Measurements from ENCODE around the gene HBQ1.
A peak's percentile ranks its signal among the peaks of the same experiment; 100 is the strongest.
"Not testable (repeated sequence)": the region's sequence is repeated elsewhere in the genome, so short reads cannot be mapped to it uniquely, and the experiment has no call there.

HBQ1 gene

DNA sequence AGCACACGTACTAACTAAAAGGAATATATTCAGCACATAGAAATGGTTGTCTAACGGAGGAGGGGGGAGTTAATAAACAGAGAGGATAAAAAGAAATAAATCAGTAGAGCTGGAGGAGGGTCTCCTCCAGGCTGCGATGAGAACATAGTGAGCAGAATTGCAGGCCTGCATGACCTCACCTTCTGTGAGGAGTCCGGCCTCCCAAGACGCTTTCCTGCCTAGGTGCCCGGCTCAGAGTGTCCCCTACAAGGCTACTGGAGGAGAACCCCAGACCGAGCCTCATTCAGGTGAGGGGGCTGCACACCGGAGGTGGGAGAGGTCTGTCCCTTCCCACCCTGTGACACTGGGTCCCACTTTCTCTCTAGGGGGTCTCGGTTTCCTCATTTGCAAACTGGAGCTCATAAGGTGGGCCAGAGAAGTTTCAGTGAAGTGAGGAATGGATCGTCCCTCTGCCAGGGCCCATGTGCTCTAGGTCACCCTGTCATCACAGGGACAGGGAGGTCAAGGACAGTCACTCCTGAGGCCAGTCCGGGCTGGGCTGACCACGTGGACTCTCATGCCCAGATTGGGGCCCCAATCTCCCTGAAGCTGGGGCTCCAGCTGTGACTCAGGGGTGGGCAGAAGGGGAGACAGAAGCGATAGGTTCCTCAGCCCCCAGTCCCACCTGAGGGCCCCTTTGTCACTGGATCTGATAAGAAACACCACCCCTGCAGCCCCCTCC lies 17.8 kb upstream of the HBQ1 start:
- DNase-seq: no peak

DNA sequence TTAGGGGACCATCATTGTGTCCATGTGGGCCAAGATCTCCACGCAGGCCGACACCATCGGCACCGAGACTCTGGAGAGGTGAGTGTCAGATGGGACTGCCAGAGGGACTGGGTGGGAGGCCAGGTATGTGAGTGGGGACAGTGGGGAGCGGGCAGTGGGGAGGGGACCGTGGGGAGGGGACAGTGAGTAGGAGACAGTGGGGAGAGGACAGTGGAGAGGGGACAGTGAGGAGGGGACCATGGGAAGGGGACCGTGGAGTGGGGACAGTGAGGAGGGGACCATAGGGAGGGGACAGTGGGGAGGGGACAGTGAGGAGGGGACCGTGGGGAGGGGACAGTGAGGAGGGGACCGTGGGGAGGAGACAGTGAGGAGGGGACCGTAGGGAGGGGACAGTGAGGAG lies 17.1 kb upstream of the HBQ1 start:
- DNase-seq: not testable (repeated sequence)

DNA sequence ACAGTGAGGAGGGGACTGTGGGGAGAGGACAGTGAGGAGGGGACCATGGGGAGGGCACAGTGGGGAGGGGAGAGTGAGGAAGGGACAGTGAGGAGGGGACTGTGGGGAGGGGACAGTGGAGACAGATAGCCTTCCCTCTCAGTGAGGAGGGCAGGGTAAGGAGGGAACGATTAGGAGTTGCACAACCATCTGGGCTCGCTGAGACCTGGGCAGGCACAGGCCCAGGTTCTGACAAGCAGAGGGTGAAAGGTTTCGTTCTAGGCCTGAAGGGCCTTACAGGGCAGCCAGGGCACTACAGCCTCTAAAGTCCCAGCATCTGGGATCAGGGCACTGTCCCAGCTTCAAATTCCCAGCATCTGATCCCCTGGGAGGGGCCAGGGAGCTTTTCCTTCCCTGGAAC lies 16.6 kb upstream of the HBQ1 start:
- not testable (repeated sequence) for DNase-seq

DNA sequence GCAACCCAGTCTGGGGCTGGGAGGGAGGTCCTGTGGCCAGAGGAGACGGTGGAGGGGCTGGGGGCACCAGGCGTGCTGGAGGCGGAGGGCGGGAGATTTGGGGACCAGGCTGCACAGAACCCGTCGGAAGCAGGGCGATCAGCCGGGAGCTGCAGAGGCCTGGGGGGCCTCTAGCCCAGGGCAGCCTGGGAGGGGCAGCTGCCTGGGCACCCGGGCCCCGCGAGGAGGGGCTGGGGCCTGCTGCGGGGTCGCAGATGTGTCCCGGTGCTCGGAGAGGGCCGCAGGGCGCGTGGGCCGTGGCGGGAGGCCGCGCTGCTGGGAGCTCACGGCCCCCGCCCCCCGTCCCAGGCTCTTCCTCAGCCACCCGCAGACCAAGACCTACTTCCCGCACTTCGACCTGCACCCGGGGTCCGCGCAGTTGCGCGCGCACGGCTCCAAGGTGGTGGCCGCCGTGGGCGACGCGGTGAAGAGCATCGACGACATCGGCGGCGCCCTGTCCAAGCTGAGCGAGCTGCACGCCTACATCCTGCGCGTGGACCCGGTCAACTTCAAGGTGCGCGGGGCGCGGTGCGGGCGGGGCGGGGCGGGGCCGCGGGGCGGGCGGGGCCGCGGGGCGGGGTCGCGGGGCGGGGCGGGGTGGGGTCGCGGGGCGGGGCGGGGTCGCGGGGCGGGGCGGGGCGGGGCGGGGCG lies 16.0 kb upstream of the HBQ1 start:
- DNase-seq: not testable (repeated sequence)

DNA sequence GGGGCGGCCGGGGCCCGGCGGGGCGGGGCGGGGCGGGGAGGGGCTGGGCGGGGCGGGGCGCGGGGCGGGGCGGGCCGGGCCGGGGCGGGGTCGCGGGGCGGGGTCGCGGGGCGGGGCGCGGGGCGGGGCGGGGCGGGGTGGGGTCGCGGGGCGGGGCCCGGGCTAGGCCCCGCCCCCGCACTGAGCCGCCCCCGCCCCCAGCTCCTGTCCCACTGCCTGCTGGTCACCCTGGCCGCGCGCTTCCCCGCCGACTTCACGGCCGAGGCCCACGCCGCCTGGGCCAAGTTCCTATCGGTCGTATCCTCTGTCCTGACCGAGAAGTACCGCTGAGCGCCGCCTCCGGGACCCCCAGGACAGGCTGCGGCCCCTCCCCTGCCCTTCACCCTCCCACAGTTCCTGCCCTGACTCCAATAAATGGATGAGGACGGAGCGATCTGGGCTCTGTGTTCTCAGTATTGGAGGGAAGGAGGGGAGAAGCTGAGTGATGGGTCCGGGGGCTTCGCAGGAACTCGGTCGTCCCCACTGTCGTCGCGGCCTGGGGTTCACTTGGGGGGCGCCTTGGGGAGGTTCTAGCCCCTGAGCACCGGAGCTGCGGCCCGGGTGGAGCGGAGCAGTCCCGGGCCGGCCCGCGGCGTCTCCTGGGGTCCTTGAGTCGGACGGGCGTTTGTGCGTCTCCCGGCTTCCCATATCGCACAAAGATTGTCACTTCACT lies 15.3 kb upstream of the HBQ1 start:
- no peak for DNase-seq

DNA sequence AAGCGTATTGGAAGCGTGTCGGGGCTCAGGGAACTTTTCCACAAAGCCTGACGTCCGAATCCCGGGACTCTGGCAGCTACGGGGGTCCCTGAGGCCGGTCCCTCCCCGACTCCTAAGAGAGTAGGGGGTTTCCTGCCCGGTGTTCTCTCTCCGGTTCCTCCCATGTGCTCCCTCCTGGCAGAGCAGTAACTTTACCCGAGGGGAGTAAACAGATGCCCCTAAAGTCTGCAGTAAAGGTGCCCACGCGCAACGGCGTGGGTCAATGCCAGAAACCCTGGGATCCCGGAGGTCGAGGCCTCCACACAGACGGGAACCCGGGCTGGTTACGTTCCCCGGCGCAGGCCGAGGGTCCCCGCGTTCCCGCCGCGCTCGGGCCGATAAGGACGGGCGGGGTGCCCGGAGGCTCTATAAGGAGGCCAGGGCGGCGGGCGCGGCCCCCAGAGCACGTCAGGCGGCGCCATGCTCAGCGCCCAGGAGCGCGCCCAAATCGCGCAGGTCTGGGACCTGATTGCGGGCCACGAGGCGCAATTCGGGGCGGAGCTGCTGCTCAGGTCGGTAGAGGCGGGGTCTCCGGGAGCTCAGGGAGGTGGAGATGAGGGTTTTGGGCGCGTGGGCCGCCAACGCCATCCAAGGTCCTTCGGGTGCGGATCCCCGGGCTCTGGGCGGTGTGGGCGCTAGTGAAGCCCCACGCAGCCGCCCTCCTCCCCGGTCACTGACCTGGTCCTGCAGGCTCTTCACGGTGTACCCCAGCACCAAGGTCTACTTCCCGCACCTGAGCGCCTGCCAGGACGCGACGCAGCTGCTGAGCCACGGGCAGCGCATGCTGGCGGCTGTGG lies 14.5 kb upstream of the HBQ1 start, which contains the start of gene HBM:
HBM (plus strand) TSS at position 440 of the 836 bp plus-strand sequence; CDS start at position 460, 20 bp downstream.
- peak in 1 of 6 experiments; percentile 26 for DNase-seq

DNA sequence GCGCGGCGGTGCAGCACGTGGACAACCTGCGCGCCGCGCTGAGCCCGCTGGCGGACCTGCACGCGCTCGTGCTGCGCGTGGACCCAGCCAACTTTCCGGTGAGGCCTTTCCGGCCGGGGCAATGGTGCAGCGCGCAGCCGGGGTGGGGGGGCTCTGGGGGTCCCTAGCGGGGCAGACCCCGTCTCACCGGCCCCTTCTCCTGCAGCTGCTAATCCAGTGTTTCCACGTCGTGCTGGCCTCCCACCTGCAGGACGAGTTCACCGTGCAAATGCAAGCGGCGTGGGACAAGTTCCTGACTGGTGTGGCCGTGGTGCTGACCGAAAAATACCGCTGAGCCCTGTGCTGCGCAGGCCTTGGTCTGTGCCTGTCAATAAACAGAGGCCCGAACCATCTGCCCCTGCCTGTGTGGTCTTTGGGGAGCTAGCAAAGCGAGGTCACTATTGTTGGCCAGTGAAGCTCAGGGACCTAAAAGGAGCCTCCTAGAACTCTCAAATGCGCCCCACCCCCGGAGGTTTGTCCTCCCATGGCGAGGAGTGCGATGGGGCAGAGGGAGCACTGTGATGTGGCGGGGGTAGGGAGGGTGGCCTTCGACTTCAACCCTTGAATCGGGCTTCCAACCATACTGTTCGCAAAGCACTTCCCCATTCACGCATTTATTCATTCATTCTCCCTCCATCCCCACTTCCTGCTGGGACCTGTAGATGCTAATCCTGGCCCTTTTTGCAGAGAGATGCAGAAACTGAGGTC lies 13.7 kb upstream of the HBQ1 start:
- no peak for DNase-seq

DNA sequence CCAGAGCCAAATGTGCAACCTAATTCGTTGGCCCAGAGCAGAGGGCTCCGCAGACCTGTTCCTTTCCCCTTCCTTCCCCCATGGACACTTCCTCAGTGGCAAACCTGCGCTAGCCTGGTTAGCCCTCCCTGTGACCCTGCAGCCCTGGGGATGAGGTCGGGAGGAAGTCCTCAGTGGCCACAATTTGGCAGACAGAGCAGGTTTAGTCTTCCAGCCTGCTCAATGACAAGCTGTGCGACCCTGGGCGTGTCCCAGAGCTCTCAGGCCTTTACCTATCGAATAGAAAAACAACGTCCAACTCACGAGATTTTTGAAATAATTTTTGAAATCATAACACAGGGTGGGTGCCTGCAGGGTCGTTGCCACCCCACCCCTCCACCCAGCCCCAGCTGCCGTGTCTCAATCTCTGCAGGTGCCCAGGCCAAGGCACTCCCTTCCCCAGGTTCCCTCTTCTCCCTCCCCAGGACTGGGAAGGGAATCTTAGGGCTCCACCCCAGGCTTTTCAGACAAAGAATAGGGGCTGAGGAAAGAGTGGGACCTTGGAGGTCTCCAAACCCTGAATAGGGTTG lies 13.1 kb upstream of the HBQ1 start:
- no peak for DNase-seq

DNA sequence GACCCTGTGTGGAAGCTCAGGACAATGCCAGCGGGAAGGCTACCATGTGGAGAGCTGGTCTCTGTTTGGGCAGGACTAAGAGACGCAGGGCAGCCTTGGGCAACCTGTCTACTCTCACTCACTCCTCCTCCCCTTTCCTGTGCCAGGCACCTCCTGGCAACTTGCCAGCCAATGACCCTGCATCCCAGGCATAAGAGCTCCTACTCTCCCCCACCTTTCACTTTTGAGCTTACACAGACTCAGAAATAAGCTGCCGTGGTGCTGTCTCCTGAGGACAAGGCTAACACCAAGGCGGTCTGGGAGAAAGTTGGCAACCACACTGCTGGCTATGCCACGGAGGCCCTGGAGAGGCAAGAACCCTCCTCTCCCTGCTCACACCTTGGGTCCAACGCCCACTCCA lies 11.8 kb upstream of the HBQ1 start:
- DNase-seq: no peak

DNA sequence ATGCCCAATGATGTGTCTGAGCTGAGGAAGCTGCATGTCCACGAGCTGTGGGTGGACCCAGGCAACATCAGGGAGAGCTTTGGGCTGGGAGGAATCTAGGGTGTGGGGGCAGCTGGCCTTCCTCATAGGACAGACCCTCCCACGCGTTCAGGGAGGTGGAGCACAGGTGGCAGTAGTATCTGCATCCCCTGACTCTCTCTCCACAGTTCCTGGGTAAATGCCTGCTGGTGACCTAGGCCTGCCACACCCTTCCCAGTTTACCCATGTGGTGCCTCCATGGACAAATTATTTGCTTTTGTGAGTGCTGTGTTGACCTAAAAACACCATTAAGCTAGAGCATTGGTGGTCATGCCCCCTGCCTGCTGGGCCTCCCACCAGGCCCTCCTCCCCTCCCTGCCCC lies 11.2 kb upstream of the HBQ1 start:
- no peak for DNase-seq

DNA sequence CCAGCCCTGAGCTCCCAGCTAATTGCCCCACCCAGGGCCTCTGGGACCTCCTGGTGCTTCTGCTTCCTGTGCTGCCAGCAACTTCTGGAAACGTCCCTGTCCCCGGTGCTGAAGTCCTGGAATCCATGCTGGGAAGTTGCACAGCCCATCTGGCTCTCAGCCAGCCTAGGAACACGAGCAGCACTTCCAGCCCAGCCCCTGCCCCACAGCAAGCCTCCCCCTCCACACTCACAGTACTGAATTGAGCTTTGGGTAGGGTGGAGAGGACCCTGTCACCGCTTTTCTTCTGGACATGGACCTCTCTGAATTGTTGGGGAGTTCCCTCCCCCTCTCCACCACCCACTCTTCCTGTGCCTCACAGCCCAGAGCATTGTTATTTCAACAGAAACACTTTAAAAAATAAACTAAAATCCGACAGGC lies 10.2 kb upstream of the HBQ1 start:
- not testable (repeated sequence) for DNase-seq

DNA sequence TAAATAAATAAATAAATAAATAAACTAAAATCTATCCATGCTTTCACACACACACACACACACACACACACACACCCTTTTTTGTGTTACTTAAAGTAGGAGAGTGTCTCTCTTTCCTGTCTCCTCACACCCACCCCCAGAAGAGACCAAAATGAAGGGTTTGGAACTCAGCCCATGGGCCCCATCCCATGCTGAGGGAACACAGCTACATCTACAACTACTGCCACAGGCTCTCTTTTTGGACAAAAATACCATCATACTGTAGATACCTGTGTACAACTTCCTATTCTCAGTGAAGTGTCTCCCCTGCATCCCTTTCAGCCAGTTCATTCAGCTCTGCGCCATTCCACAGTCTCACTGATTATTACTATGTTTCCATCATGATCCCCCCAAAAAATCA lies 9.5 kb upstream of the HBQ1 start:
- no peak for DNase-seq

DNA sequence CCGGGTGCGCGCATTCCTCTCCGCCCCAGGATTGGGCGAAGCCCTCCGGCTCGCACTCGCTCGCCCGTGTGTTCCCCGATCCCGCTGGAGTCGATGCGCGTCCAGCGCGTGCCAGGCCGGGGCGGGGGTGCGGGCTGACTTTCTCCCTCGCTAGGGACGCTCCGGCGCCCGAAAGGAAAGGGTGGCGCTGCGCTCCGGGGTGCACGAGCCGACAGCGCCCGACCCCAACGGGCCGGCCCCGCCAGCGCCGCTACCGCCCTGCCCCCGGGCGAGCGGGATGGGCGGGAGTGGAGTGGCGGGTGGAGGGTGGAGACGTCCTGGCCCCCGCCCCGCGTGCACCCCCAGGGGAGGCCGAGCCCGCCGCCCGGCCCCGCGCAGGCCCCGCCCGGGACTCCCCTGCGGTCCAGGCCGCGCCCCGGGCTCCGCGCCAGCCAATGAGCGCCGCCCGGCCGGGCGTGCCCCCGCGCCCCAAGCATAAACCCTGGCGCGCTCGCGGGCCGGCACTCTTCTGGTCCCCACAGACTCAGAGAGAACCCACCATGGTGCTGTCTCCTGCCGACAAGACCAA lies 7.8 kb upstream of the HBQ1 start, which contains the start of gene HBA2:
HBA2 (plus strand) TSS at position 503 of the 568 bp plus-strand sequence; CDS start at position 540, 37 bp downstream.
- DNase-seq: not testable (repeated sequence)

DNA sequence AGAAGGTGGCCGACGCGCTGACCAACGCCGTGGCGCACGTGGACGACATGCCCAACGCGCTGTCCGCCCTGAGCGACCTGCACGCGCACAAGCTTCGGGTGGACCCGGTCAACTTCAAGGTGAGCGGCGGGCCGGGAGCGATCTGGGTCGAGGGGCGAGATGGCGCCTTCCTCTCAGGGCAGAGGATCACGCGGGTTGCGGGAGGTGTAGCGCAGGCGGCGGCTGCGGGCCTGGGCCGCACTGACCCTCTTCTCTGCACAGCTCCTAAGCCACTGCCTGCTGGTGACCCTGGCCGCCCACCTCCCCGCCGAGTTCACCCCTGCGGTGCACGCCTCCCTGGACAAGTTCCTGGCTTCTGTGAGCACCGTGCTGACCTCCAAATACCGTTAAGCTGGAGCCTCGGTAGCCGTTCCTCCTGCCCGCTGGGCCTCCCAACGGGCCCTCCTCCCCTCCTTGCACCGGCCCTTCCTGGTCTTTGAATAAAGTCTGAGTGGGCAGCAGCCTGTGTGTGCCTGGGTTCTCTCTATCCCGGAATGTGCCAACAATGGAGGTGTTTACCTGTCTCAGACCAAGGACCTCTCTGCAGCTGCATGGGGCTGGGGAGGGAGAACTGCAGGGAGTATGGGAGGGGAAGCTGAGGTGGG lies 6.9 kb upstream of the HBQ1 start:
- DNase-seq: not testable (repeated sequence)

DNA sequence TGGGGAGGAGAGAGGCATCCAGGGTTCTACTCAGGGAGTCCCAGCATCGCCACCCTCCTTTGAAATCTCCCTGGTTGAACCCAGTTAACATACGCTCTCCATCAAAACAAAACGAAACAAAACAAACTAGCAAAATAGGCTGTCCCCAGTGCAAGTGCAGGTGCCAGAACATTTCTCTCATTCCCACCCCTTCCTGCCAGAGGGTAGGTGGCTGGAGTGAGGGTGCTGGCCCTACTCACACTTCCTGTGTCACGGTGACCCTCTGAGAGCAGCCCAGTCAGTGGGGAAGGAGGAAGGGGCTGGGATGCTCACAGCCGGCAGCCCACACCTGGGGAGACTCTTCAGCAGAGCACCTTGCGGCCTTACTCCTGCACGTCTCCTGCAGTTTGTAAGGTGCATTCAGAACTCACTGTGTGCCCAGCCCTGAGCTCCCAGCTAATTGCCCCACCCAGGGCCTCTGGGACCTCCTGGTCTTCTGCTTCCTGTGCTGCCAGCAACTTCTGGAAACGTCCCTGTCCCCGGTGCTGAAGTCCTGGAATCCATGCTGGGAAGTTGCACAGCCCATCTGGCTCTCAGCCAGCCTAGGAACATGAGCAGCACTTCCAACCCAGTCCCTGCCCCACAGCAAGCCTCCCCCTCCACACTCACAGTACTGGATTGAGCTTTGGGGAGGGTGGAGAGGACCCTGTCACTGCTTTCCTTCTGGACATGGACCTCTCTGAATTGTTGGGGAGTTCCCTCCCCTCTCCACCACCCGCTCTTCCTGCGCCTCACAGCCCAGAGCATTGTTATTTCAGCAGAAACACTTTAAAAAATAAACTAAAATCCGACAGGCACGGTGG lies 6.1 kb upstream of the HBQ1 start:
- not testable (repeated sequence) for DNase-seq

DNA sequence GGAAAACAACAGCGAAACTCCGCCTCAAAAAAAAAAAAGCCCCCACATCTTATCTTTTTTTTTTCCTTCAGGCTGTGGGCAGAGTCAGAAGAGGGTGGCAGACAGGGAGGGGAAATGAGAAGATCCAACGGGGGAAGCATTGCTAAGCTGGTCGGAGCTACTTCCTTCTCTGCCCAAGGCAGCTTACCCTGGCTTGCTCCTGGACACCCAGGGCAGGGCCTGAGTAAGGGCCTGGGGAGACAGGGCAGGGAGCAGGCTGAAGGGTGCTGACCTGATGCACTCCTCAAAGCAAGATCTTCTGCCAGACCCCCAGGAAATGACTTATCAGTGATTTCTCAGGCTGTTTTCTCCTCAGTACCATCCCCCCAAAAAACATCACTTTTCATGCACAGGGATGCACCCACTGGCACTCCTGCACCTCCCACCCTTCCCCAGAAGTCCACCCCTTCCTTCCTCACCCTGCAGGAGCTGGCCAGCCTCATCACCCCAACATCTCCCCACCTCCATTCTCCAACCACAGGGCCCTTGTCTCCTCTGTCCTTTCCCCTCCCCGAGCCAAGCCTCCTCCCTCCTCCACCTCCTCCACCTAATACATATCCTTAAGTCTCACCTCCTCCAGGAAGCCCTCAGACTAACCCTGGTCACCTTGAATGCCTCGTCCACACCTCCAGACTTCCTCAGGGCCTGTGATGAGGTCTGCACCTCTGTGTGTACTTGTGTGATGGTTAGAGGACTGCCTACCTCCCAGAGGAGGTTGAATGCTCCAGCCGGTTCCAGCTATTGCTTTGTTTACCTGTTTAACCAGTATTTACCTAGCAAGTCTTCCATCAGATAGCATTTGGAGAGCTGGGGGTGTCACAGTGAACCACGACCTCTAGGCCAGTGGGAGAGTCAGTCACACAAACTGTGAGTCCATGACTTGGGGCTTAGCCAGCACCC lies 5.0 kb upstream of the HBQ1 start:
- DNase-seq: no peak

DNA sequence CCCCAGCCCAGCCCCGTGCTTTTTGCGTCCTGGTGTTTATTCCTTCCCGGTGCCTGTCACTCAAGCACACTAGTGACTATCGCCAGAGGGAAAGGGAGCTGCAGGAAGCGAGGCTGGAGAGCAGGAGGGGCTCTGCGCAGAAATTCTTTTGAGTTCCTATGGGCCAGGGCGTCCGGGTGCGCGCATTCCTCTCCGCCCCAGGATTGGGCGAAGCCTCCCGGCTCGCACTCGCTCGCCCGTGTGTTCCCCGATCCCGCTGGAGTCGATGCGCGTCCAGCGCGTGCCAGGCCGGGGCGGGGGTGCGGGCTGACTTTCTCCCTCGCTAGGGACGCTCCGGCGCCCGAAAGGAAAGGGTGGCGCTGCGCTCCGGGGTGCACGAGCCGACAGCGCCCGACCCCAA lies 4.3 kb upstream of the HBQ1 start:
- not testable (repeated sequence) for DNase-seq
